GM06990 (cell line): ENCODE data around the gene CTNNA3.

Experiments
- DNase-seq: peaks from one replicate; pipeline ENCODE4 v3.0.0-alpha.2; 2011; ENCODE audit not compliant: insufficient read length; ENCODE audit errors: extremely low read depth
- H3K27me3 ChIP-seq: replicated peaks from 2 replicates; pipeline ENCODE4 v1.6.0; 2011; ENCODE audit warnings: low read length; ENCODE audit not compliant: control insufficient read depth, insufficient read depth
- H3K36me3 ChIP-seq: 2 replicates; pipeline ENCODE4 v1.5.1; 2011; ENCODE audit warnings: low read length; ENCODE audit not compliant: control insufficient read depth, insufficient read depth
- H3K4me3 ChIP-seq: replicated peaks from 2 replicates; pipeline ENCODE4 v1.5.1; 2011; ENCODE audit warnings: low read depth, mild to moderate bottlenecking, control low read depth, low read length
- TF ChIP-seq, protein P1 (sequence below): IDR thresholded peaks from 2 replicates; pipeline ENCODE4 v1.5.1; 2011; ENCODE audit warnings: low read length, control low read depth, mild to moderate bottlenecking, inconsistent platforms; ENCODE audit not compliant: insufficient read depth, poor library complexity, severe bottlenecking

Gene CTNNA3

DNA sequence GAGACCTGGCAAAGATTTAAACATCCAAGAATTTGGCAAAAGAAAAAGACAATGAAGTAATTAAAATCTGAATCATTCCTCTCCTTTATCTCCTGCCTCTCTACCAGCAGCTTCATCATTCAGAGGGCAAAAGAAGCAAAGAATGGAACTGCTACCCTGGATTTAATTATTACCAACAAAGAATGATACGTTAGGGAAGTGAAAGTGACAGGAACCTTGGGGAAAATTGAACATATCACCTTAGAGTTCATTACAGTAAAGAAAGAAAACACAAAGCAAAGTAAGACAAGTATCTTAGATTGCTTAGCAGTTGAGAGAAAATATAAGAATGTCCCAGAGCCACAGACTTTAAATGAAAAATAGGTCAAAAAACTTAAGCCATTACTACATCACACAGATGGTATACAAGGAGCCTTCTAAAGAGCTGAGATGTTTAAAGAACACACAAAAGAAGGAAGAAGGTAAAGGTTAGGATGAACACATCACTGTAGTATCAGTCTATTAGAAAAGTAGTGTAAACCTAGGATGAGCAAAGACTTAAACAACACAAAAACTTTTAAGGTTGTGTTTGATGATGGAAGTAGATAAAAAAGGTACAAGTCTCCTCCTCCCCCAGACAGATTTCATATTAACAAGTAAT is 17.5 kb downstream of the CTNNA3 start:
- Histone ChIP-seq H3K27me3 (no peaks in the 10 kb centered on the region), H3K36me3 (no peaks in the 10 kb centered on the region), H3K4me3 (no peak overlapping the region)
- TF ChIP-seq, protein P1, sequence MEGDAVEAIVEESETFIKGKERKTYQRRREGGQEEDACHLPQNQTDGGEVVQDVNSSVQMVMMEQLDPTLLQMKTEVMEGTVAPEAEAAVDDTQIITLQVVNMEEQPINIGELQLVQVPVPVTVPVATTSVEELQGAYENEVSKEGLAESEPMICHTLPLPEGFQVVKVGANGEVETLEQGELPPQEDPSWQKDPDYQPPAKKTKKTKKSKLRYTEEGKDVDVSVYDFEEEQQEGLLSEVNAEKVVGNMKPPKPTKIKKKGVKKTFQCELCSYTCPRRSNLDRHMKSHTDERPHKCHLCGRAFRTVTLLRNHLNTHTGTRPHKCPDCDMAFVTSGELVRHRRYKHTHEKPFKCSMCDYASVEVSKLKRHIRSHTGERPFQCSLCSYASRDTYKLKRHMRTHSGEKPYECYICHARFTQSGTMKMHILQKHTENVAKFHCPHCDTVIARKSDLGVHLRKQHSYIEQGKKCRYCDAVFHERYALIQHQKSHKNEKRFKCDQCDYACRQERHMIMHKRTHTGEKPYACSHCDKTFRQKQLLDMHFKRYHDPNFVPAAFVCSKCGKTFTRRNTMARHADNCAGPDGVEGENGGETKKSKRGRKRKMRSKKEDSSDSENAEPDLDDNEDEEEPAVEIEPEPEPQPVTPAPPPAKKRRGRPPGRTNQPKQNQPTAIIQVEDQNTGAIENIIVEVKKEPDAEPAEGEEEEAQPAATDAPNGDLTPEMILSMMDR, result no peak
- DNase-seq, result no peak

DNA sequence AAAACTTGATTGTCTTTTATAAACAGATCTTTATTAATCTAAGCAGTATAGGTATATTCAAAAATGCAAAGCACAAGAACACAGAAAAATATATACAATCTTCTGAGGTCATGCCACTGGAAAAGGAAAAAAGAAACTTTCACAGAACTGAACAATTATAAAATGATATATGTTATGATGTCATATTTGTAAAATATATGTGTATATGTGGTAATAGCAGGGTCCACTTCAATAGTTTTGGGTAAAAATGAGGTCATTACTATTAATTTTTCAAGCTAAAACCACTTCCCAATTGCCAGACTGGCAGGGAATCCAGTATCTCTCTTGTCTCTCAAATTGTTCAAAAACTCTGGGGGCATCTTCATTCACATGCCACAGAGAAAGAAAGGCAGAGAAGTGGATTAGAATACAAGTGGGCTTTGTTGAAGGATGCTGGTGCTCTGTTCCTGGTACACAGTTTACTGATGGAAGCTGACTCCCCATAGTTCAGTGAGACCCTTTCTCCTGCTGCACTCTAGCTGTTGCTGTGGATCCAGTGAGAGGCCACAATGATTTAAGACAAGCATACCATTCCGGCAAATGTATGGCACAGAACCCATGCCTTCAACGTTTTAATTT is 19.7 kb downstream of the CTNNA3 start:
- Histone ChIP-seq H3K27me3 (no peaks in the 10 kb centered on the region), H3K4me3 (no peak overlapping the region), H3K36me3 (no peaks in the 10 kb centered on the region)
- TF ChIP-seq, protein P1, result no peak
- no peak for DNase-seq

DNA sequence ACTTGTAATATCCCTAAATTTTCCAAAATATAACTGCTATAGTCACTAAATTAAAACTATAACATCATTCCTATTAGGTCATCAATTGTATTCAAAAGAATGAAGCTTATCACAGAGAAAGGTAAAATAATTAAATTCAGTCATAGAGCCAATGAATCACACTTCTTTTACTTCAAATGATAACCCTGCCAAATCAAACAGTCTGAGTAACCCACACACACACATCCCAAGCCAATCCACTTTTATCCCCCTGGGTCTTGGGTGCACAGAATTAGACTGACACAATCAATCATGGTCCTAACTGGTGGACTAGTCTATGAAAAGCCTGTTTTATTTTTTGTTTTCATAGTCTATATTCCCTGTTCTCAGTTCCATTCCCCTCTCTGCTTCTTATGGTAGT is 25.6 kb downstream of the CTNNA3 start:
- DNase-seq, result no peak
- Histone ChIP-seq H3K27me3 (no peaks in the 10 kb centered on the region), H3K4me3 (no peak overlapping the region), H3K36me3 (no peaks in the 10 kb centered on the region)
- TF ChIP-seq, protein P1, result no peak

DNA sequence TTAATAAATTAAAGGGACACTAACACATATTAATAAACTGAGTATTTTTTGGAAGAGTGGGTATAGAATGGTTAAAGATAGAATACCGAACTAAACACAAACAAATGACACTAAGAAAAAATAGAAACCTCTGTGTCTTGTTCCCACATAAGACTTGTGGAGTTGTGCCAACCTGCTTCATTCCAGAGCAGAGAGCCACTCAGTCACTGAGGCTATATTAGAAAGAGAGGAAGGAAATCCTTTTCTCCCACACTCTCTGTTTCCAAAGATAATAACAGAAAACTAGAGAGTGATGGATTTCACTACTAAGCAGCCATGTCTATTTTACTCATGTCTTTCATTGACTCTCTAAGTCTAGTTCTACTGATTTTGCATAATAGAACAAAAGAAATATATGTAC is 26.0 kb downstream of the CTNNA3 start:
- H3K27me3 ChIP-seq, result no peaks in the 10 kb centered on the region
- no peak overlapping the region for H3K4me3 ChIP-seq
- no peak for DNase-seq
- TF ChIP-seq, protein P1, result no peak
- no peaks in the 10 kb centered on the region for H3K36me3 ChIP-seq

DNA sequence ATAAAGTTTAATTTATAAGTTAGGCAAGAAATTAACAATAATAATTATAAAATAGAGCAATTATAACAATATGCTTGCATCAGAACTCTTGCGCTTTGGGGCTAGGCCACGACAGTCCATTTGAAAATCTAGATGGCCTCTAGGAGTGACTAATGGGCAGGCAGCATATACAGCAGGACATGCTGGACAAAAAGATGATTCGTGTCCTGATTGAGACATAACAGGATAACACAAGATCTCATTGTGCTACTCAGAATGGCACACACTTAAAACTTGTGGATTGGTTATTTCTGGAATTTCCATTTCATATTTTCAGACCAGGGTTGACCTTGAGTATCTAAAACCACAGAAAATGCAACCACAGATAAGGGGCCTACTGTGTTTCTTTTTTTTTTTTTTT is 27.5 kb downstream of the CTNNA3 start:
- no peak for DNase-seq
- no peaks in the 10 kb centered on the region for H3K36me3 ChIP-seq
- H3K4me3 ChIP-seq, result no peak overlapping the region
- no peaks in the 10 kb centered on the region for H3K27me3 ChIP-seq
- TF ChIP-seq, protein P1, result no peak
